A204.1 (cell line): ENCODE measurements around the gene PSMB11.

Experiments used
- FAIRE-seq: peaks from 2 replicates; lab custom pipeline; 2012; peaks lifted over from hg19 to GRCh38; lab: Jason Lieb, UNC

Gene PSMB11

GRCh38 chr14:23015618-23016017 lies 26.4 kb upstream of the PSMB11 start:
- no peak for FAIRE-seq

- FAIRE-seq, result no peak
Observed at GRCh38 chr14:23017091-23017490, 24.9 kb upstream of the PSMB11 start.

- FAIRE-seq, result no peak
Observed at GRCh38 chr14:23018107-23018506, 23.9 kb upstream of the PSMB11 start.

GRCh38 chr14:23020143-23021128 lies 21.6 kb upstream of the PSMB11 start:
- FAIRE-seq, result no peak

- no peak for FAIRE-seq
Observed at GRCh38 chr14:23021434-23021833, 20.6 kb upstream of the PSMB11 start.

GRCh38 chr14:23021889-23022442 lies 20.0 kb upstream of the PSMB11 start:
- no peak for FAIRE-seq

- FAIRE-seq, result no peak
Observed at GRCh38 chr14:23023022-23023794, 18.8 kb upstream of the PSMB11 start.

- no peak for FAIRE-seq
Observed at GRCh38 chr14:23023795-23024152, 18.2 kb upstream of the PSMB11 start.

GRCh38 chr14:23024612-23025075 lies 17.4 kb upstream of the PSMB11 start:
- FAIRE-seq, result no peak

- no peak for FAIRE-seq
Observed at GRCh38 chr14:23025151-23025814, 16.7 kb upstream of the PSMB11 start.

- no peak for FAIRE-seq
Observed at GRCh38 chr14:23028799-23029198, 13.2 kb upstream of the PSMB11 start.

GRCh38 chr14:23030936-23031335 lies 11.1 kb upstream of the PSMB11 start:
- no peak for FAIRE-seq

GRCh38 chr14:23033251-23033727 lies 8.7 kb upstream of the PSMB11 start:
- FAIRE-seq, result no peak

GRCh38 chr14:23033801-23034497 lies 8.1 kb upstream of the PSMB11 start:
- FAIRE-seq, result no peak

- FAIRE-seq, result peak; percentile 83
Observed at GRCh38 chr14:23034498-23035302, 7.3 kb upstream of the PSMB11 start, which contains the start of gene PSMB5. TSS of gene PSMB5 (minus strand) at chr14:23034900. CDS start at chr14:23034881, 19 bp downstream.

GRCh38 chr14:23035303-23036144 lies 6.5 kb upstream of the PSMB11 start:
- FAIRE-seq, result no peak

- no peak for FAIRE-seq
Observed at GRCh38 chr14:23040100-23040499, 1.9 kb upstream of the PSMB11 start.

- no peak for FAIRE-seq
Observed at GRCh38 chr14:23041729-23042128, 283 bp upstream of the PSMB11 start.

GRCh38 chr14:23043145-23043544 lies 1.1 kb downstream of the PSMB11 start:
- no peak for FAIRE-seq

GRCh38 chr14:23043754-23044153 lies 1.7 kb downstream of the PSMB11 start:
- FAIRE-seq, result no peak
